Amygdala (tissue), 56 donors: ENCODE measurements around the gene MANEA.
A peak's percentile ranks its signal among the peaks of the same experiment; 100 is the strongest.
"Not testable (repeated sequence)": the region's sequence is repeated elsewhere in the genome, so short reads cannot be mapped to it uniquely, and the experiment has no call there.

Source experiments
- DNase-seq, 56 donors: peaks; one replicate each; lab custom pipeline; 2025; lab: John Stamatoyannopoulos, UW

The MANEA gene, protein sequence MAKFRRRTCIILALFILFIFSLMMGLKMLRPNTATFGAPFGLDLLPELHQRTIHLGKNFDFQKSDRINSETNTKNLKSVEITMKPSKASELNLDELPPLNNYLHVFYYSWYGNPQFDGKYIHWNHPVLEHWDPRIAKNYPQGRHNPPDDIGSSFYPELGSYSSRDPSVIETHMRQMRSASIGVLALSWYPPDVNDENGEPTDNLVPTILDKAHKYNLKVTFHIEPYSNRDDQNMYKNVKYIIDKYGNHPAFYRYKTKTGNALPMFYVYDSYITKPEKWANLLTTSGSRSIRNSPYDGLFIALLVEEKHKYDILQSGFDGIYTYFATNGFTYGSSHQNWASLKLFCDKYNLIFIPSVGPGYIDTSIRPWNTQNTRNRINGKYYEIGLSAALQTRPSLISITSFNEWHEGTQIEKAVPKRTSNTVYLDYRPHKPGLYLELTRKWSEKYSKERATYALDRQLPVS

DNA sequence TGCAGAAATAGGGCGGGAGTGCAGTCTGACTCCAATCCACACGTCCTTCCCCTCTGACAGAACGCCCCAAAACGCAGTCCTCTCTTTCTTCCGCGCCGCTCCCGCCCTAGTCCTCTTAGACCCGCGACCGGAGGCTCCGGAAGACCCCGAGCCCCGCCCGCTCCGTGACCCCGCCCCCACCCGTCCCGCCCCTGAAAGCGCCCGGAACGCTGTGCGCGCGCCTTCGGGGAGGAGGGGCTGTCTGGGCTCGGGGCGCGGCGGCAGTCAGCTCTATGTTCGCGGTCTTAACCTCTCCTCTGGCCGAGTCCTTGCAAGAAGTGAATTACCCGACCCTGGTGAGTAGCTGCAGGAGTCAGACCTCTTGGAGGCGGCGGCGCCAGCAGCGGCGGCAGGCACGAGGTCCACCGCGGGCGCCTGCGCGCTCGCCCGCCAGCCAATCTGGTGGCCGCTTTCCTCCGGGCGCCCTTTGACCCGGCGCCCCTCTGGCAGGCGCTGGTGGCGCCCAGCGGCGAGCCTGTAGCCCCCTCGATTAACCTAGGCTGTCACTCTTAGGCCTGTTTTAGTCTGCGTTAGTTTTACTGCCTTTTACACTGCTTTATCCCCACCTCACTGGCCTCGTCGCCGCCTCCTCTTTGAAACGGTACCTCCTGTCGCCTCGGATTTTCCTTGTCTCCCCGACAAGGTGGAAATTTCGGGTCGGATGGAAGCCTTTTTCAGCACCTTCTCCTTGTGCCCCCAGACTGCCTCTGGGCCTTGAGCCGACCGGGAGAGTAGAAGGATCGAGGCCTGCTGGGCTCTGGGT lies at the start of gene MANEA:
TSS of gene MANEA (plus strand) at position 232 of the 802 bp plus-strand sequence. CDS start 8,905 bp downstream, outside the sequence.
- DNase-seq, result peak; percentile 8 to 96 (median 78)

DNA sequence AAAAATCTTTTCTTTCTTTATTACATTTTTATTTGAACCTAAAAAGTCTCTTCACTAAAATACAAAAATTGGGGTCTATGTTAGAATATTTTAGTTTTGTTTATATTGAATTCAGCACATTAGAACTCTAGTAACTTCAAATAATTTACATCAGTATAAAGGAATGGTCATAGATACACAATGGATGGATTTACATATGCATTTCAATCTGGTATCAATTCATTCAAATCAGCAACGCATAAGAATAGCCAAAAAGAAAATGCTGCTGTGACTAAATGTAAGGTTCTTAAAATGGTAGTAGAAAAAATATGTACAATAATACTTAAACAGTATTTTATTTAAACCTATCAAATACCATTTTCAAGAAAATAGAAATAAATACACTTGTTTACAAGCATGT lies 47.6 kb upstream of the MANEA start:
- no peak for DNase-seq

DNA sequence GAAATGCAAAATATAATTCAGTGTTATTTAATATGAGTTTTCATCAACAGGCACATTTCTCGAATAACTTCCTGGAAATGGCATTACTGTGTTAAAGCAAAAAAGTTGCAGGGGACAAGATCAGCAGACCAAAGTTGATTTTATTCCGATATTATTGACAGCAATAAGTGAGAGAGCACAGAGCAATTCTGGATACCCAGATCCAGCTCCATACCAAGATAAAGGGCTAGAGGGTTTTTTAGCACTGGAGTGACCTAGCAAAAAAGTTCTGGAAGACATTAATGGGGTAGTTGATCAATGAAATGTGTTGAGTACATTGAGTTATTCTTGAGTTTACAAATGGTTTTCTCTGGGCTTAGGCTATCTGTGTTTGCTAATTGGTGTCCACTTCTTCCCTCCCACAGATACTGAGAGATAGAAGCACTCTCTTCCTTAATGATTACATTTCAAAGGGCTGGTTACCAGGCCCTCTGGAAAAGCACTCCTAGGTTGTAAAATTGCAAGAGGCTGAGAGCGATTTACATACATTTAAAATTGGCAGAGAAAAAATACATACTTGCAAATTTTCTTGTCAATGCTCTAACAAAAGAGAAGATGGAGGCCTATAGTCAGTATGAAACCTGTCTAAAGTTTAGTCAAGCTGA lies 47.0 kb upstream of the MANEA start:
- no peak for DNase-seq

DNA sequence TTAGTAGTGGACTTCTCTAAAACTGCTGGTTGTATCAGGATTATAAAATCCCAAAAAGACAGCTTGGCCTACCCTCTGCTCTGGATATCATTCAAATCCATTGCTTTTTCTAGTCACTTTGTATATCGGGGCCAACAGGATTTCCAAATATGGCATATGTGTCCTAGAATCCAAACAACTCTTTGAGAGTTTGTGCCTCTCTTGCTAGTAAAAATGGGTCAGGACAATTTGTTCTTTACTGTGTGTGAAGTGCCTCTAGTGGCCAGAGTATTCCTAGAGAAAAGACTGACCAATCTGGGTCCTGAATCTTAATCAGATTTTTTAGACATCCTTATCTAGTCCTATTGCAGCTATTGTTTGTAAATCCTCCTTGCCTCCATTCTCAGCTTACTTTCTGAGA lies 33.5 kb upstream of the MANEA start:
- no peak for DNase-seq

DNA sequence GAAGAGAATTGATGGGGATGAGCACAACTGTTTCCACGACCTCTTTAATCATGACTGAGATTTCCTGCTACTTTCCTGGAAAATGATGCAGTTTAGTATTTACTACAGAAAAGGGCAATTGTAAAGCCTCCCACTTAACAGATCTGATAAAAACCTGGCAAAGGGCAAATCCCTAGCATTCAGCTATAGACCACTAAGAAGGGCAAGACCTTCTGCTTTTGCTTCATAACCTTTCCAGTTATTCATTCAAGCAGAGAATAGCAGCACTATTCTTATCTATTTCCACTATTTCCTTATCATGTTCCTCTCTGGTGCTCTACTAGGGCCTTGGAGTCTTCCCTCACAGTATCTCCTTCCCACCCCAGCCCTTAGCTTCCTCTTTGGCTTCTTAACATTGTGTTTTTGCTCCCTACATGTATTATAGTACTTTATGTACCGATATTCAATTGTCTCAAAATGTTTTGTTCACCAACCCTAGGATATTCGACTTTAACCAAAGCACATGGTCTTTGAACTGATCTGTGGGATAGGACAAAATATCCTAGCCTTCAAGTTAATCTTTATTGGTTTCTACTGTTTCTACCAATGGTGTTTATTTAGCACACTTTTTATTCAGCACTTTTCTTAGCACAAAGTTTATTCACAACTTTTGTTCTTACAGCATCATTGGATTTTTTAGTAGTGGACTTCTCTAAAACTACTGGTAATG lies 32.7 kb upstream of the MANEA start:
- no peak for DNase-seq

DNA sequence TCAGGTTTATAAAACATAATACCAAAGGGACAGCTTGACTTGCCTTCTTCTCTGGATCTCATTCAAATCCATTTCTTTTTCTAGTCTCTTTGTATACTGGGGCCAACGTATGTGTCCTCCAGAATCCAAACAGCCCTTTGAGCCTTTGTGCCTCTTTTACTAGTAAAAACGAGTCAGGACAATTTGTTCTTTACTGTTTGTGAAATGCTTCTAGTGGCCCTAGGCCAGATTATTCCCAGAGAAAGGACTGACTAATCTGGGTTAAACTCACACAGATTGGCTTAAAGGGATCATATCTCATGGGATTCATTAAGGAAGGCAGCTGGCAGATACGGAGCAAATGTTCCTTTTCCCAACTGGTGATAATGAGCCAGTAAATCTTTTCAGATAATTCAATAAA lies 32.1 kb upstream of the MANEA start:
- DNase-seq, result no peak

DNA sequence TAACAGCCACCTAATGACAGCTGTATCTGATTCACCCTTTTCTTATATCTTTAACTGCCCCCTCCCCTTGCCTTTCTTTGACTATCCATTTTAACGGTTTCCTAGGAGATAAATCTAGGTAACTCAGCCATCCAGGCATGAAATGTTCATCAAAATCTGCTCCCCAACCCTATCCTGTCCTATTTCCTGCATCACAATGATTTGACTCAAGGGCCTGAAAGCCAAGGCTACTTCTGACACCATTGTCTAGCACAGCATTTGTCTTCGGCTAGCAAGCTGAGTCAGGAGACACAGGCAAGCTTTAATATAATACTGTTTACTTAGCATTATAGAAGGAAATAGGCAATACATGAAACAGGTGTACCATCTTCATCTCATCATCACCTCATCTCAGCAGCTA lies 31.6 kb upstream of the MANEA start:
- no peak for DNase-seq

DNA sequence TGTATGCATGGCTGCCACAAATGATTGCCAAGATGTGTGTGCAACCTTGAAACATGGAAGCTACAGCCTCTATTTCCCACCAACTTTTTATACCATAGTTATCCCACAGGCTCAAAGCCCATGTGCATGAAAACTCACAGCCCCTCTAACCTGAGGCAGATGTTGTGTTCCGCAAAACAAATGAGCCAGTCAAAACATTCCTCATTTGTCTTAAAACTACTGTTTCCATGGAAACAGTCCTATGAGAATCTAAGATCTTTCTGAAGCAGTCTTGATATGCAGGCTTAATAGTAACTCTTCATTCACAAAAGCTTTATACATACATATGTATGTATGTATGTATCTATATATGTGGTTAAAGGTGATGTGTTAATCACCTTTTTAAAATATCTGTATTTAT lies 31.2 kb upstream of the MANEA start:
- no peak for DNase-seq

DNA sequence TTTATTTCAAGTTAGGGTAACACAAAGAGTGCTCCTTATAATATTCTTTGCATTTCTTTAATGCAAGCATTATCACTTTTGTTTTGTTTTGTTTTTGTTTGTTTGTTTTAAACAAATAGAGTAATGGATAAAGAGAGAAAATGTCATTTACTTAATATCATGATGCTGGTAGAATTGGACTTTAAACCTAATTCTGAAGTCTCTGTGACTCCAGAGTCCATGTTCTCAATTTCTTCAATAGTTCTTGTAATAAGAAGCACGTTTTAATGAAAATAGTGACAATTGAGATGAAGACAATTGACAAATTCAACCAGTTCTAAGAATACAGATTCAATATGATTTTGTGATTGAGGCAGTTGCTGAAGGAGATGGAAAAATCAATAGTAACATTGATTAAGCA lies 30.3 kb upstream of the MANEA start:
- DNase-seq, result no peak

DNA sequence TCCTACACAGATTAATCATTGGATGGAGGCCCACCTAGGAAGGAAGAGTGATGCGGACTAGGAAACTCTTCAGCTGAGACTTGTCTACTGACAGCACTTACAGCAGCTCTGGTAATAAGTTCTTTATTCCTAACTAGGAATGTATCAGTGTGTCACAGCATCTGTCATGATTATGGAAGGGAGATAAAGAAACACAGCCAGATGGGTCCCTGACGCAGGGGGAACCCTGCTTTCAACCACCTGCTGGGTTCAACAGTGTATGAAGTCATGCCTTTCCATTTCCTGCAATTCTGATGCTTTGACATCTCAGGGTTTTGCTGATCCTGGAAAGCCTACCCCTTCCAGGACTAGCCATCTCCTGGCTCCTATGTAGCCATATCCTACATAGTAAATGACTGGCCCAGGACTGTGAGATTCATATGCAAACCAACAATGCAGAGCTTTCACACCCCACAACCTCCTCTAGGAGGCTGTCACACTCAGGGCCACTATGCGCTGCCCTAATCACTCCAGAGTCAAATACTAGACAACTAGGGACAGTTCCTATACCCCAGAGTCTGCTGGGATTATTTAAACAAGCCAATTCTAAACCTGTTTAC lies 29.0 kb upstream of the MANEA start:
- DNase-seq, result no peak

DNA sequence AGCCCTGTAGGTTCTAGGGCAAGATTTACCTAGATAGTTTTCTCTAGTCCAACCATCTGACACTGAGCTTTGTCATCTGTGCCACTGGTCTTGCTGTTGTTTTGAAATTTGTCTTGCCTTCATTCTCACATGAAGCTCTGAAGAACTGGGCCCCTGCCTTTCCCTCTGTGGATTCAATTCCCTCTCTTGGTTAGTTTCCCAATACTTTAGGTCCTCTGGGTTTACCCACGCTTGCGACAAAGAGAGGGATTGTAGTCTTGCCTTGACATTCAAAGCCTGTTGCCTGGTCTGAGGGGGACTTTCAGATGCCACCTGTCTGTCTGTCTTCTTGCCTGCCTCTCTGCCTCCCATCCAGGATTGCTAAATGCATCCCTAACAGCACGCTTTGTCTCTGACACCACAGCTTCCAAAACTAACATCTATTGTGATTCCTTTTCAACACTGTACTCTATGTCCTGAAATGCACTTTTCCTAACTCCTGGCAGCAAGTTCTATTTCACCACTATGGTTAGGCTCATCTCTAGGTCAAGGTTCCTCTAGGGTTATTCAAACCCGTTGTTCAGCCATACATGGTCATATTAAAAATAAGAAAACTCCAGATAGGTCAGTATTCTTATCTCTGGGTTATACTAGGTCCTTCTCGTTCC lies 25.5 kb upstream of the MANEA start:
- no peak for DNase-seq

DNA sequence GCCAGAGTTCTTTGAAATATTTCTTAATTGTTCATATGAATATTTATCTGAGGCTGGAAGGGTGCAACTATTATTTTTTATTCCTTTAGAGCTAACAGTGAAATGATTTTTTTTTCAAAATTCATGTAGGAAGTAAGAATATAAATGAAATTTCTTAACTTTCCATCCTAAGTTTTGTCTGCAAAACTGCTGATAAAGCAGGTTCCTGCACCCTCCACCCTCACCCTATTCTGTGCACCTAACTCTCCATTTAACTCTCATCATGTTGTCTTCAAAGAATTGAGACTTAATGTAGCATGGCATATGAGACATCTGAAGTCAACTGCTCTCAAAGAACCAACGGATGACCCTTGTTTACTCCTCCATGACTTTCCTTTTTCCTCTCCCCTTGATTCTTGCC lies 23.5 kb upstream of the MANEA start:
- DNase-seq, result no peak

DNA sequence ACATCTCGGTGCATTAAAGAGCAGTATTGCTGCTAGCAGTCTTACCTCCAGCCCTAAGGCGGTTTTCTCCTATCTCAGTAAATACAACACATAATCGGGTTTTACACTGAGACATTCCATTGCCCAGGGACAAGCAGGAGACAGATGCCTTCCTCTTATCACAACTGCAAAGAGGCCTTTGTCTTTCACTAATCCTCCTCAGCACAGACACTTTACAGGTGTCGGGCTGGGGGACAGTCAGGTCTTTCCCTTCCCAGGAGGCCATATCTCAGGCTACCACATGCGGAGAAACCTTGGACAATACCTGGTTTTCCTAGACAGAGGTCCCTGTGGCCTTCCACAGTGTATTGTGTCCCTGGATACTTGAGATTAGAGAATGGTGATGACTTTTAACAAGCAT lies 16.4 kb upstream of the MANEA start:
- not testable (repeated sequence) for DNase-seq

DNA sequence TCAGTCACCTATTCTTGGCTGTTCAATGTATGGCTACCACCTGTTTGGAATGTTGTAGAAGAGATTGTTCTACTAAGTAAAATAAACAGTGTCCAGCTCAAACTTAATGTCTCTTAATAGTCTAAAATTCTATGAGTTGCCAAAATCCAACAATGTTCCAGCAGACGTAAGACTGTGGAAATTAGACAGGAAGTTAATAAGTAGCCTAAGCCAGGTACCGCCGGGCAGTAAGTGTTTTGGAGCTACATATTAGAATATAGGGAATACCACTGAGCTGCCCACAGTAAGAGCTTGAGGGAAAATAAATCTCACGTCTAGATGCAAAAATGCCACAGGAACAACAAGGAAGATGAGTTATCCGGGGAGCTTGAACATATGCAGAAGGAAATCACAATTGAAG lies 7.8 kb upstream of the MANEA start:
- DNase-seq, result no peak

DNA sequence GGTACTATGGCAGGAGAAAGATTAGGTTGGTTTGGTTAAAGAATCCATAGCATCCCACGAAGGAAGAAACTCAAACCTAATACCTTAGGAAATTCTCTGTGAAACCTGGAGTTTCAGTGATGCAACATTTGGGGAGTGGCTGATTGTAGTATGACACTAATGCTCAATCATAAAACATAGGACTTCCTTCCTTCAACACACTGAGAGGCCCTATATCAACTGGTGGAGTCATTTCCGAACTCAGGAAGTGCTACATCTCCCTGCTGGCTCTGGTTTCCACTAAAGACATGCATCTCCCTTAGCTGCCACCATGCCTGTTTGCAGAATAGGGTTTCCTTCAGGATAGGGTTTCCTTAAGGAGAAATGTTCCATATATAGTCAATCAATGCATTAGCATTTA lies 5.2 kb upstream of the MANEA start:
- DNase-seq, result no peak

DNA sequence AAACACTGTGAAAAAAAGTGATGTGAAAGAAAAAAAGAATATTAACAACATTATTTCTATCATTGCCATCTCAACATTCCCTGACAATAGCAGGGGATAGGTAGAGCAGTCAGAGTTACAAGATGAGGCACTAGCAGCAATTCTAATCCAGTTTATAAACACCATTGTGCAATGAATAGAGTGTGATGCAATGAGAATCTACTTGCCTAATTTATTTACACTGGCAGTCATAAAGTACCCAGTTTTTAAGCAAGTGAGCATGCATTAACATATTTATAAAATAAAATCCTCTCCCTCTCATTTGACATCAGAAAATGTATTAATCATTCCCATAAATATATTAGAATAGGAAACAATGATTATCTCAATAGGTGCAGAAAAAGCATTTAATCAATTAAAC lies 2.5 kb upstream of the MANEA start:
- DNase-seq, result no peak

DNA sequence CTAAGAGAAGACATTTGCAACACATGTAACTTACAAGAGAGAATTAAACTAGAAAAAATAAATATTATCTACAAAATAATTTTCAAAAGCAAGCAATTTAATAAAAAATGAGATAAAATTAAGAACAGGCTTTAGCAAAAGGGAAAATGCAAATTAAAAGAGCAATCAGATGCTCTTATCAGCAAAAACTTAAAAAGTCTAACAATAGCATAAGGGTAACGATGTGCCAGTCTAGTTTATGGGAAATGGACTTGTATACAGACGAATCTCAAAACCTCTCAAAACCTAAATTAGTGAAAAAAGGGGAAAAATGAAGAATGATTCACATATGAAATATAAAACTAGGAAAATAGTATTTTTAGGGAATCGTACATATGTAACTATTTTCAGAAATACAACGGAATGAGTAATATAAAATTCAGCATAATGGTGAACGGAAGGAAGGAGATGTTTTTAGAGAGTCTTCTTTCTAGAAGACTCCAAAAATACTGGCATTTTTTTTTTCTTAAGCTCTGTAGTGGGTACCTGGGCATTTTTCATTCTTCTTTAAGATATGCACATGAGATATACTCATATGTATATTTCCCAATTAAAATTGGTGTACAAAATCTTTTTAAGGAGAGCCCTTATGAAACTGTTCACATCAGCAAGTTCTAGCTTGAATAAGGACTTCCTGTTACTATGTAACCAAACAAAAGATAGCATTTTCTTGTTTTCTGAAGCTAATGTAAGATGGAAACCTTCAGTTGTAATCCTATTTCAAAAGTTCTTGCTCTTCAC lies 927 bp upstream of the MANEA start:
- no peak for DNase-seq

DNA sequence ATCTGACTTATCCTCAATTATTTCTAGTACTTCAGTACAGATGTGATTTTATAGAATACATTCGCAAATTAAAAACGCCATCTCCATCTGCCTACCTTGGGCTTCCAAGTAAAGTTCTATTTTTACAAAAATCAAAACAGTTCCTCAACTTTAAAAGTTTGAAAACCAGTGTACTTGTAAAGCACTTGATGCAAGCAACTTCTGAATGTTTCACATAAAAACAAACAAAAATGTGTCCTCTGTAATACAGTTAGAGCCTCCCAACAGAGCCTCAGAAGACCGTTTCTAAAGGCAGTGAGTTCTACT lies 384 bp upstream of the MANEA start:
- no peak for DNase-seq

DNA sequence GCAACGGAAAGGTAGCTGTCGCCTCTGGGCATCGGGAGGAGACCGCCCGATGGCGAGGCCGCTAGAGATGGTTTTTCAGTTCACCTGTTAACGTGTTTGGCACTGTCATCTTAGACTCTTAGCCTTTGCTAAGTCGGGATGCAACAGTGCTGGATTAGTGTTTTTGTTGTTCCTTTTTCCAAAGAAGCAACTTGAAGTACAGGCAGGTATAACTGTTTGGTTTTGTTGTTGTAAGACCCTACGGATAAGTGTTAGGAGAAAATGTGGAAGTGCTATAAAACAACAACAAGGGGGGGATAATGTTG lies 723 bp downstream of the MANEA start:
- DNase-seq, result no peak
